Measurements from ENCODE around the gene SLC38A6.

GRCh38 chr14:61088081-61088480 is 107.0 kb downstream of the SLC38A6 start:
- TF ChIP-seq CTCF (IDR thresholded peaks at IDR 0.05) (no peak), POLR2A (IDR thresholded peaks at IDR 0.05) (no peak), EP300 (IDR thresholded peaks at IDR 0.05) (no peak)

Measured in tibial nerve (tissue), 4 donors.